Ammon's horn (tissue), 1 donor: Measurements from ENCODE around the gene ZNF609.
"Not testable (repeated sequence)": the region's sequence is repeated elsewhere in the genome, so short reads cannot be mapped to it uniquely, and the experiment has no call there.

ENCODE experiments used
- DNase-seq: peaks from one replicate; pipeline ENCODE4 v3.0.0-alpha.2; 2016; ENCODE audit warnings: low spot score

ZNF609 gene

GRCh38 chr15:64583519-64583918 lies 123.1 kb downstream of the ZNF609 start:
- no peak for DNase-seq

- no peak for DNase-seq
Measured at GRCh38 chr15:64583983-64584382, 123.6 kb downstream of the ZNF609 start.

GRCh38 chr15:64586259-64586870 lies 126.0 kb downstream of the ZNF609 start:
- no peak for DNase-seq

- no peak for DNase-seq
Measured at GRCh38 chr15:64586984-64587383, 126.6 kb downstream of the ZNF609 start.

- no peak for DNase-seq
Measured at GRCh38 chr15:64589435-64590084, 129.2 kb downstream of the ZNF609 start.

- DNase-seq, result not testable (repeated sequence)
Measured at GRCh38 chr15:64592845-64593244, 132.5 kb downstream of the ZNF609 start.

- peak; percentile 80 for DNase-seq
Measured at GRCh38 chr15:64596701-64597476, 136.5 kb downstream of the ZNF609 start.

- DNase-seq, result no peak
Measured at GRCh38 chr15:64597477-64597822, 137.1 kb downstream of the ZNF609 start.

- DNase-seq, result no peak
Measured at GRCh38 chr15:64599226-64599625, 138.8 kb downstream of the ZNF609 start.

- no peak for DNase-seq
Measured at GRCh38 chr15:64599716-64600115, 139.3 kb downstream of the ZNF609 start.

- no peak for DNase-seq
Measured at GRCh38 chr15:64600794-64601193, 140.4 kb downstream of the ZNF609 start.

- DNase-seq, result no peak
Measured at GRCh38 chr15:64604319-64604718, 143.9 kb downstream of the ZNF609 start.

- not testable (repeated sequence) for DNase-seq
Measured at GRCh38 chr15:64607416-64607815, 147.0 kb downstream of the ZNF609 start.

- no peak for DNase-seq
Measured at GRCh38 chr15:64610257-64610919, 150.0 kb downstream of the ZNF609 start.

GRCh38 chr15:64611085-64611725 lies 150.8 kb downstream of the ZNF609 start:
- no peak for DNase-seq

GRCh38 chr15:64614519-64614918 lies 154.1 kb downstream of the ZNF609 start:
- no peak for DNase-seq

- DNase-seq, result no peak
Measured at GRCh38 chr15:64617727-64618126, 157.3 kb downstream of the ZNF609 start.

GRCh38 chr15:64618138-64618537 lies 157.8 kb downstream of the ZNF609 start:
- no peak for DNase-seq

- peak; percentile 19 for DNase-seq
Measured at GRCh38 chr15:64618540-64618939, 158.2 kb downstream of the ZNF609 start.

GRCh38 chr15:64619880-64620839 lies 159.8 kb downstream of the ZNF609 start:
- DNase-seq, result no peak

- no peak for DNase-seq
Measured at GRCh38 chr15:64621056-64621455, 160.7 kb downstream of the ZNF609 start.
